GM13977 (cell line): Measurements from ENCODE around the gene MRPL10.

ENCODE experiments used
- DNase-seq: peaks from one replicate; pipeline ENCODE4 v3.0.0; 2012; ENCODE audit warnings: low spot score
- in situ Hi-C: fragments of 300-500 bp; cut with MboI; formaldehyde crosslinking; loops from one replicate; pipeline ENCODE4 v1.12.0; 2022; ENCODE audit warnings: low sequenced_read_pairs, low pct_unique_long_range_greater_than_20kb, mixed read lengths, inconsistent platforms; ENCODE audit not compliant: unreplicated experiment
- TF ChIP-seq, protein P1 (sequence below): IDR thresholded peaks from 2 replicates; pipeline ENCODE4 v1.5.1; 2012; ENCODE audit warnings: mild to moderate bottlenecking, control low read depth; ENCODE audit not compliant: insufficient read depth; ENCODE audit errors: extremely low read depth, missing control alignments

Gene MRPL10

GRCh38 chr17:47831003-47831933 is at the start of gene MRPL10, which contains the start of gene LRRC46:
MRPL10 (minus strand) TSS chr17:47831541; CDS start chr17:47831511, 30 bp downstream.
LRRC46 (plus strand) TSS chr17:47831670; CDS start chr17:47831990, 320 bp downstream.
- TF ChIP-seq, protein P1, sequence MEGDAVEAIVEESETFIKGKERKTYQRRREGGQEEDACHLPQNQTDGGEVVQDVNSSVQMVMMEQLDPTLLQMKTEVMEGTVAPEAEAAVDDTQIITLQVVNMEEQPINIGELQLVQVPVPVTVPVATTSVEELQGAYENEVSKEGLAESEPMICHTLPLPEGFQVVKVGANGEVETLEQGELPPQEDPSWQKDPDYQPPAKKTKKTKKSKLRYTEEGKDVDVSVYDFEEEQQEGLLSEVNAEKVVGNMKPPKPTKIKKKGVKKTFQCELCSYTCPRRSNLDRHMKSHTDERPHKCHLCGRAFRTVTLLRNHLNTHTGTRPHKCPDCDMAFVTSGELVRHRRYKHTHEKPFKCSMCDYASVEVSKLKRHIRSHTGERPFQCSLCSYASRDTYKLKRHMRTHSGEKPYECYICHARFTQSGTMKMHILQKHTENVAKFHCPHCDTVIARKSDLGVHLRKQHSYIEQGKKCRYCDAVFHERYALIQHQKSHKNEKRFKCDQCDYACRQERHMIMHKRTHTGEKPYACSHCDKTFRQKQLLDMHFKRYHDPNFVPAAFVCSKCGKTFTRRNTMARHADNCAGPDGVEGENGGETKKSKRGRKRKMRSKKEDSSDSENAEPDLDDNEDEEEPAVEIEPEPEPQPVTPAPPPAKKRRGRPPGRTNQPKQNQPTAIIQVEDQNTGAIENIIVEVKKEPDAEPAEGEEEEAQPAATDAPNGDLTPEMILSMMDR: peak; percentile 30
- peak; percentile 97 for DNase-seq
- in situ Hi-C loops: no loop called here

DNA sequence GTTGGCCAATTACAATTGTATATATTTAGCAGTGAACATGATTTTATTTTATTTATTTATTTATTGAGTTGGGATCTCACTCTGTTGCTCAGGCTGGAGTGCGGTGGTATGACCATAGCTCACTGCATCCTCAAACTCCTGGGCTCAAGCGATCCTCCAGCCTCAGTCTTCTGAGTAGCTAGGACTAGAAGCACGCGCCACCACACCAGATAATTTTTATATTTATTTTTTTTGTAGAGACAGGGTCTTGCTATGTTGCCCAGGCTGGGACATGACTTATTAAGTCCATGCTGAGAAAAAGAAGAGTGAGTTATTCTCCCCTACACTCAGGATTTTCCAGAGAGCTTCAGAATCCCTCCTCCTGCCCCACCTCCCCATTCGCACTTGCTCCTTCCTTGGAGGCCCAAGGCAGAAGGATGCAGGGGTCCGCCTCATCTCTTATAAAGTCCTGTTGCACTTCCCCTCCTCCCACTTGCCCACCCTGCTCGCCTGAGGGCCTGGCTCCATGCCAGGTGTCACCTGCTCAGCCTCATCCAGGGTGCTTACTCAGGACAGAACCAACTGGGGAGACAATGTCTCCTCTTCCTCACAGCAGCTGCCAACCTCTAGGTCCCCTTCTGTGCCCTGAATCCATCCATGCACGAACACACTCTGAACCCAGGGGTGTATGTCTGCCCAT is 48.6 kb upstream of the MRPL10 start:
- TF ChIP-seq, protein P1: no peak
- DNase-seq: no peak
- in situ Hi-C loops: no loop called here

DNA sequence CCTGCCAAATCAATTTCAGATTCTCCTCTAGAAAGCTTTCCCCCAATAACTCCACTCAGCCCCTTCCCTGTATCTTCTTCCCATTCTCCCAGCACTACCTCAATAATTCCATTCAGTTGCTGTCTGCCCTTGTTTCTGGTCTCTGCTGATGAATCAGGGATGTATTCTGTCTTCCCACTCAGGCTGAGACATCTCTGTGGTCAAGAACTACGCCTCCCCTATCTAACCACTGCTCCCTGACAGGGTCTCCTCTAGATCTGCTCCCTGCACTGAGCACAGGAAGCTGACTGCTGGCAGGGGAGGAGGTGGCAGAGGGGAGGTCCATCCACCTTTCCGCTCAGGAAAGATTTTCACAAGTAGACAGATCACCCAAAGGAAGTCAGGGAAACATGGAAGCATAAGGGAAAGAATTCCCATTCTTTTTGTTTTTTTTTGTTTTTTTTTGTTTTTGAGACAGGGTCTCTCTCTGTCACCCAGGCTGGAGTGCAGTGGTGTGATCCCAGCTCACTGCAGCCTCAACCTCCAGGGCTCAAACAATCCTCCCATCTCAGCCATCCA is 47.8 kb upstream of the MRPL10 start:
- TF ChIP-seq, protein P1: no peak
- in situ Hi-C loops: no loop called here
- DNase-seq: no peak

GRCh38 chr17:47878203-47879027 is 47.1 kb upstream of the MRPL10 start:
- no peak for DNase-seq
- in situ Hi-C loops: no loop called here
- TF ChIP-seq, protein P1: no peak

DNA sequence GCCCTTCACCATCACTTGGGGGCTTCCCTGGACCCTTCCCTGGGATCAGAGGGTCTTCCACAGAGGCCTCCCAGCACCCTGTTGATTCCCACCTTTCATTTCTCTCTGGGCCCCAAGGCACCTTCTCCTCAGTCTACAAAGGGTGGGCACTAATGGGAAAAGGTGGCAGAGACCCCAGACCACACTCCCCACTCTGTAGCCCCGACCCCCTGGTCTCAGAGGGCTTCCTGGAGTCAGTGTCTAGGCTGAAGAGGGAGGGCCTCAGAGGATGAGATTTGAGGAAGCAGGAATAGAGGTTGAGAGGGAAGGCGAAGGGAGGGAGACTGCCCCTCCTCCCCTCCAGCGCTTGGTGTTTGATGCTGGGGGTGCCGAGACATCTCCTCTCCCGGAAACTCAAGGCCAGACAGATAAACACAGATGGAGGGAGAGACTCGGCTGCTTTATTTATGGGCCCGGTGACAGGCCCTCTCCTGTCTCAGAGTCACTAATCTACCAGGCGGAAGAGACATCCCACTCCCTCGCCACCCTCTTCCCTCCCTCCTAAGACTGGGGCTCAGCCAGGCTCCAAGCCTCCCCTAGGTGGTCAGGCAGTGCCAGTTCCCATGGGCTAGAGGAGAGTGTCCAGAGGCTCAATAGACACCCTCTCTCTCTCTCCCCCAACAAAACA is 46.2 kb upstream of the MRPL10 start:
- in situ Hi-C loops: no loop called here
- no peak for DNase-seq
- TF ChIP-seq, protein P1: no peak
